ENCODE results near the gene COX17. TPM values are rescaled to one million over a fixed set of nuclear protein-coding genes. Genes with fewer than 3 reads are reported as not detected.

COX17 gene
- 100 to 1,000 TPM in 5 of 9 donors, 10 to 100 TPM in 4; 73.8 to 173 (median 112) TPM for total RNA-seq
- polyA plus RNA-seq, result 100 to 1,000 TPM; 176 to 728 TPM
- long read RNA-seq, donor 1, transcript COX17-207 (2 exons, 565 nt), result minor isoform, 13 of 166 reads
- long read RNA-seq, donor 1, transcript COX17-201 (3 exons, 684 nt), result major isoform, 142 of 166 reads
- long read RNA-seq, donor 1, partial matches to known transcripts, result 1 of 166 reads
- long read RNA-seq, donor 1, other reads (novel, unspliced or antisense), result 8 of 166 reads
- long read RNA-seq, donor 2, transcript COX17-201 (3 exons, 684 nt), result major isoform, 42 of 52 reads
- long read RNA-seq, donor 2, partial matches to known transcripts, result 0 of 52 reads
- long read RNA-seq, donor 2, other reads (novel, unspliced or antisense), result 8 of 52 reads
- long read RNA-seq, donor 3, transcript COX17-207 (2 exons, 565 nt), result minor isoform, 11 of 99 reads
- long read RNA-seq, donor 3, transcript COX17-201 (3 exons, 684 nt), result major isoform, 83 of 99 reads
- long read RNA-seq, donor 3, partial matches to known transcripts, result 0 of 99 reads
- long read RNA-seq, donor 3, other reads (novel, unspliced or antisense), result 2 of 99 reads

- no peaks in the 10 kb centered on the region for H3K9me3 ChIP-seq
- ATAC-seq (peak; percentile 78 to 90 (median 87)), DNase-seq (peak; percentile 95 to 97 (median 95))
- no peaks in the 10 kb centered on the region for H3K27me3 ChIP-seq
- peak within 1 kb of the TSS; percentile 93 to 97 (median 96) for H3K27ac ChIP-seq
- H3K36me3 ChIP-seq, result peaks cover 0 to 31% (median 29%) of the 10 kb centered on the region in 9 donors
- H3K4me3 ChIP-seq, result peak within 1 kb of the TSS; percentile 38 to 82 (median 70)
- TF ChIP-seq CTCF (IDR thresholded peaks at IDR 0.05) (no peak), POLR2A (IDR thresholded peaks at IDR 0.05) (peak in 1 of 2 donors; percentile 74)
- peaks cover 0 to 49% (median 32%) of the 10 kb centered on the region in 12 donors for H3K4me1 ChIP-seq
- intact Hi-C loops (cut with DNase I), result loop anchor here in 7 of 10 donors (1.0 to 10.0 kb wide), 12 partner anchors 38 to 215 kb away; partner anchors contain the start of genes ADPRH (in 3 of the 7), PLA1A (in 2 of the 7), POGLUT1 (in 2 of the 7) and TMEM39A (in 2 of the 7)
- 0 to 2% (median 1%) methylated on average over 52 to 54 of the region's 54 CpGs for WGBS, 4 donors
Observed at GRCh38 chr3:119676771-119677640, at the start of gene COX17. Gene COX17 (minus strand): TSS chr3:119677406. CDS start chr3:119677310, 96 bp downstream.

- no peaks in the 10 kb centered on the region for H3K4me1 ChIP-seq
- H3K27me3 ChIP-seq, result no peaks in the 10 kb centered on the region
- intact Hi-C loops (cut with DNase I), result no loop called here
- ATAC-seq (peak in 2 of 4 donors; percentile 39 to 77), DNase-seq (no peak)
- H3K36me3 ChIP-seq, result no peaks in the 10 kb centered on the region
- H3K4me3 ChIP-seq, result no peak overlapping the region
- H3K27ac ChIP-seq, result peak overlapping the region in 3 of 12 donors; percentile 18 to 49 (median 34)
- no peak for TF ChIP-seq POLR2A (IDR thresholded peaks at IDR 0.05)
- TF ChIP-seq CTCF (IDR thresholded peaks at IDR 0.05), result no peak
- no peaks in the 10 kb centered on the region for H3K9me3 ChIP-seq
- 65 to 84% (median 82%) methylated on average over 2 of the region's 2 CpGs for WGBS, 4 donors
Observed at GRCh38 chr3:119726909-119727308, 49.7 kb upstream of the COX17 start.

- intact Hi-C loops (cut with DNase I), result no loop called here
Observed at GRCh38 chr3:119723022-119723421, 45.8 kb upstream of the COX17 start.

More at GRCh38 chr3:119723022-119723421, 45.8 kb upstream of the COX17 start:
- WGBS, 4 donors, result 42 to 53% (median 49%) methylated on average over 2 of the region's 2 CpGs
- DNase-seq (no peak), ATAC-seq (no peak)
- H3K4me3 ChIP-seq, result no peak overlapping the region
- no peak for TF ChIP-seq CTCF (IDR thresholded peaks at IDR 0.05)
- TF ChIP-seq POLR2A (IDR thresholded peaks at IDR 0.05), result no peak
- H3K4me1 ChIP-seq, result no peaks in the 10 kb centered on the region
- no peak overlapping the region for H3K27ac ChIP-seq
- no peaks in the 10 kb centered on the region for H3K27me3 ChIP-seq
- H3K9me3 ChIP-seq, result no peaks in the 10 kb centered on the region
- H3K36me3 ChIP-seq, result no peaks in the 10 kb centered on the region

All from heart left ventricle (tissue), 16 donors.